Mesothelial cell of epicardium (in vitro differentiated cells): ENCODE measurements around the gene IL4I1. TPM values are rescaled to one million over a fixed set of nuclear protein-coding genes. Genes with fewer than 3 reads are reported as not detected.

ENCODE experiments used
- DNase-seq, 2 experiments: peaks; one replicate each; pipeline ENCODE4 v3.0.0; 2021; ENCODE audit warnings: low spot score in 2 of 2; ENCODE audit not compliant: unreplicated experiment in 2 of 2
- H3K27ac Mint-ChIP-seq: 2 replicates; pipeline ENCODE4 v1.8.0; 2021; ENCODE audit warnings: mixed read lengths
- H3K27me3 Mint-ChIP-seq: 2 replicates; pipeline ENCODE4 v1.8.0; 2021; ENCODE audit warnings: low read depth, mixed read lengths
- H3K36me3 Mint-ChIP-seq: 2 replicates; pipeline ENCODE4 v1.8.0; 2021; ENCODE audit warnings: mixed read lengths
- H3K4me1 Mint-ChIP-seq: 2 replicates; pipeline ENCODE4 v1.8.0; 2021; ENCODE audit warnings: mixed read lengths
- H3K4me3 Mint-ChIP-seq: 2 replicates; pipeline ENCODE4 v1.8.0; 2021; ENCODE audit warnings: mild to moderate bottlenecking, moderate library complexity, mixed read lengths
- H3K9me3 Mint-ChIP-seq: 2 replicates; pipeline ENCODE4 v1.8.0; 2021; ENCODE audit warnings: mixed read lengths
- CTCF ChIP-seq: fragments of 200-600 bp; sonication (generic); IDR thresholded peaks from one replicate; pipeline ENCODE4 v1.5.0; 2021; ENCODE audit warnings: antibody characterized with exemption; ENCODE audit not compliant: unreplicated experiment
- total RNA-seq: library from RNA; stranded (reverse); gene quantifications from 3 replicates; pipeline ENCODE4 v1.2.1, GENCODE V29; 2021

Gene IL4I1
- total RNA-seq, 1 donor from 2014 or later = 1.7 TPM

GRCh38 chr19:49863254-49863934, 33.3 kb downstream of the IL4I1 start:
- TF ChIP-seq CTCF = no peak
- Mint-ChIP-seq H3K4me3 (no peak overlapping the region), H3K27me3 (no peaks in the 10 kb centered on the region), H3K36me3 (peaks cover 12% of the 10 kb centered on the region), H3K9me3 (no peaks in the 10 kb centered on the region), H3K4me1 (peaks cover 30% of the 10 kb centered on the region), H3K27ac (peak overlapping the region; percentile 1)
- DNase-seq = no peak

GRCh38 chr19:49862391-49863253, 34.1 kb downstream of the IL4I1 start:
- TF ChIP-seq CTCF = no peak
- Mint-ChIP-seq H3K4me3 (no peak overlapping the region), H3K9me3 (no peaks in the 10 kb centered on the region), H3K4me1 (peaks cover 29% of the 10 kb centered on the region), H3K36me3 (peaks cover 12% of the 10 kb centered on the region), H3K27ac (no peak overlapping the region), H3K27me3 (no peaks in the 10 kb centered on the region)
- DNase-seq = no peak

- H3K36me3 Mint-ChIP-seq = peaks cover 12% of the 10 kb centered on the region
- TF ChIP-seq CTCF = no peak
- H3K9me3 Mint-ChIP-seq = no peaks in the 10 kb centered on the region
- no peak for DNase-seq
- H3K27ac Mint-ChIP-seq = no peak overlapping the region
- no peaks in the 10 kb centered on the region for H3K27me3 Mint-ChIP-seq
- H3K4me3 Mint-ChIP-seq = no peak overlapping the region
- H3K4me1 Mint-ChIP-seq = peaks cover 24% of the 10 kb centered on the region
These were observed 34.9 kb downstream of the IL4I1 start for GRCh38 chr19:49861541-49862378.

GRCh38 chr19:49861107-49861506, 35.6 kb downstream of the IL4I1 start:
- H3K27me3 Mint-ChIP-seq = no peaks in the 10 kb centered on the region
- no peak overlapping the region for H3K4me3 Mint-ChIP-seq
- no peak for TF ChIP-seq CTCF
- no peaks in the 10 kb centered on the region for H3K9me3 Mint-ChIP-seq
- no peak for DNase-seq
- H3K36me3 Mint-ChIP-seq = peaks cover 12% of the 10 kb centered on the region
- H3K27ac Mint-ChIP-seq = peak overlapping the region; percentile 83
- H3K4me1 Mint-ChIP-seq = peaks cover 17% of the 10 kb centered on the region

GRCh38 chr19:49860336-49861102, 36.2 kb downstream of the IL4I1 start:
- Mint-ChIP-seq H3K27me3 (no peaks in the 10 kb centered on the region), H3K27ac (peak overlapping the region; percentile 83), H3K4me1 (peaks cover 12% of the 10 kb centered on the region), H3K36me3 (peaks cover 16% of the 10 kb centered on the region), H3K4me3 (no peak overlapping the region), H3K9me3 (no peaks in the 10 kb centered on the region)
- no peak for TF ChIP-seq CTCF
- no peak for DNase-seq
